A673 (cell line): ENCODE data around the gene PIGP. TPM values are rescaled to one million over a fixed set of nuclear protein-coding genes. Genes with fewer than 3 reads are reported as not detected.

ENCODE experiments used
- BruUV-seq: library from RNA; stranded (reverse); fragments of 400-500 nt; replicated peaks from 2 replicates; lab custom pipeline; 2021; lab: Mats Ljungman, UMichigan
- CTCF ChIA-PET: fragments of 300-600 bp; sonication (Branson Sonifier 250); formaldehyde crosslinking; loops from one replicate; lab custom pipeline; 2022; ENCODE audit warnings: antibody characterized with exemption; lab: Charles Lee
- POLR2A ChIA-PET: fragments of 300-600 bp; sonication (Branson Sonifier 250); formaldehyde crosslinking; loops from one replicate; lab custom pipeline; 2022; ENCODE audit warnings: antibody characterized with exemption; ENCODE audit not compliant: low non-redundant PET; lab: Charles Lee
- DNase-seq: peaks from one replicate; pipeline ENCODE4 v3.0.0-alpha.2; 2015; ENCODE audit warnings: low spot score
- H3K27ac ChIP-seq: fragments of 200-600 bp; sonication (generic); 2 replicates; pipeline ENCODE4 v1.5.1; 2016; ENCODE audit warnings: mixed run types, low read depth, mild to moderate bottlenecking, mixed read lengths, antibody characterized with exemption, low read length; ENCODE audit not compliant: poor library complexity, severe bottlenecking
- H3K27me3 ChIP-seq: fragments of 200-600 bp; sonication (generic); replicated peaks from 2 replicates; pipeline ENCODE4 v1.6.1; 2017; ENCODE audit warnings: mixed run types, low read depth, mild to moderate bottlenecking, mixed read lengths, antibody characterized with exemption, low read length; ENCODE audit not compliant: insufficient read depth, poor library complexity
- H3K36me3 ChIP-seq: fragments of 200-600 bp; sonication (generic); 2 replicates; pipeline ENCODE4 v1.6.1; 2016; ENCODE audit warnings: mixed run types, mild to moderate bottlenecking, mixed read lengths, antibody characterized with exemption, low read length; ENCODE audit not compliant: insufficient read depth, poor library complexity, severe bottlenecking
- H3K4me1 ChIP-seq: fragments of 200-600 bp; sonication (generic); 2 replicates; pipeline ENCODE4 v1.6.1; 2017; ENCODE audit warnings: mixed run types, mild to moderate bottlenecking, mixed read lengths, antibody characterized with exemption, low read length; ENCODE audit not compliant: insufficient read depth, poor library complexity, severe bottlenecking
- H3K4me3 ChIP-seq: fragments of 200-600 bp; sonication (generic); 2 replicates; pipeline ENCODE4 v1.5.1; 2016; ENCODE audit warnings: low read depth, mixed run types, mild to moderate bottlenecking, mixed read lengths, low read length; ENCODE audit not compliant: poor library complexity, severe bottlenecking
- H3K9me3 ChIP-seq: fragments of 200-600 bp; sonication (generic); 2 replicates; pipeline ENCODE4 v1.6.1; 2016; ENCODE audit warnings: mixed run types, low read depth, mild to moderate bottlenecking, mixed read lengths, antibody characterized with exemption, low read length; ENCODE audit not compliant: poor library complexity, severe bottlenecking
- CTCF ChIP-seq: fragments of 300-800, 200-600 bp; sonication (generic); conservative IDR thresholded peaks from 2 replicates; pipeline ENCODE4 v1.5.1; 2017; ENCODE audit warnings: low read depth, mild to moderate bottlenecking, antibody characterized with exemption, low read length, moderate library complexity, mixed read lengths
- EZH2 ChIP-seq: fragments of 200-600 bp; sonication (generic); IDR thresholded peaks from 2 replicates; pipeline ENCODE4 v1.6.1; 2017; ENCODE audit warnings: borderline replicate concordance, low read depth, mild to moderate bottlenecking, mixed read lengths, antibody characterized with exemption, low read length; ENCODE audit not compliant: poor library complexity, severe bottlenecking
- intact Hi-C: fragments of 100-400 bp; cut with micrococcal nuclease; formaldehyde crosslinking; loops from one replicate; pipeline ENCODE4 v1.10.0; 2022; ENCODE audit not compliant: unreplicated experiment
- total RNA-seq: library from RNA; stranded (reverse); gene quantifications from 2 replicates; pipeline ENCODE4 v1.2.3, GENCODE V29; 2021

Gene PIGP
- total RNA-seq, 1 experiment from 2014 or later, result 30.7 TPM

- Histone ChIP-seq H3K9me3 (peaks cover 9% of the 10 kb centered on the region), H3K27me3 (no peaks in the 10 kb centered on the region), H3K4me3 (no peak overlapping the region), H3K36me3 (no peaks in the 10 kb centered on the region), H3K27ac (no peak overlapping the region), H3K4me1 (peaks cover 12% of the 10 kb centered on the region)
- POLR2A ChIA-PET, result no interaction called here
- no peak for DNase-seq
- intact Hi-C loops, result no loop called here
- CTCF ChIA-PET, result no interaction called here
- no peak for TF ChIP-seq CTCF
- no peak for TF ChIP-seq EZH2
- no TSS peak for BruUV-seq
These were observed 3.4 kb upstream of the PIGP start for GRCh38 chr21:37076087-37076850.

DNA sequence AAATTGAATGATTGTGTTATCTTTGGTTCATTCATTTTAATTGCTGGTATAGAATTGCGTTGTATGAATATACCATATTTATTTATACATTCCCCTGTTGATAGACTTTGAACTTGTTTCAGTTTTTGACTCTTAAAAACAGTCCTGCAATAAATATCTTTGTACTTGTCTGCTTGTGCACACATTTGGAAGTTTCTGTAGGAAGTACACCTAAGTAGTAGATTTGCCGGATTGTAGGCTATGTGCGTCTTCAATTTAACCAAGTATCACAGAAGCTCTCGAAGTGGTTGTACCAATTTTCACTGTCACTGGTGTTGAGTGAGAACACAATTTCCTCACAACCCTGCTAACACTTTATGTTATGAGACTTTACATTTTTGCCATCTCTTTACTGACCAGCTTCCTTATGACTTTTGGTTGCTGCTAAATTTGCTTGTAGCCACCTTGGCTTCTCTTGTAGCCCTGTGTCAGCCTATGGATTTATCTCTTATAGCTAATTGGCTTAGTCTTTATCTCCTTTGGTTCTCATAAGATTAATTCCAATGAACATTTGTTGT is 2.4 kb upstream of the PIGP start:
- intact Hi-C loops, result no loop called here
- H3K27ac ChIP-seq, result no peak overlapping the region
- no peak overlapping the region for H3K4me3 ChIP-seq
- H3K36me3 ChIP-seq, result no peaks in the 10 kb centered on the region
- BruUV-seq, result TSS peak; percentile 36
- peaks cover 9% of the 10 kb centered on the region for H3K9me3 ChIP-seq
- ChIA-PET CTCF (interaction anchor here (0.9 kb wide), 1 partner anchor 65 kb away, joined by 3 read pairs; no protein-coding TSS in a partner anchor), POLR2A (no interaction called here)
- TF ChIP-seq CTCF (no peak), EZH2 (no peak)
- no peak for DNase-seq
- H3K4me1 ChIP-seq, result peaks cover 21% of the 10 kb centered on the region
- H3K27me3 ChIP-seq, result no peaks in the 10 kb centered on the region

DNA sequence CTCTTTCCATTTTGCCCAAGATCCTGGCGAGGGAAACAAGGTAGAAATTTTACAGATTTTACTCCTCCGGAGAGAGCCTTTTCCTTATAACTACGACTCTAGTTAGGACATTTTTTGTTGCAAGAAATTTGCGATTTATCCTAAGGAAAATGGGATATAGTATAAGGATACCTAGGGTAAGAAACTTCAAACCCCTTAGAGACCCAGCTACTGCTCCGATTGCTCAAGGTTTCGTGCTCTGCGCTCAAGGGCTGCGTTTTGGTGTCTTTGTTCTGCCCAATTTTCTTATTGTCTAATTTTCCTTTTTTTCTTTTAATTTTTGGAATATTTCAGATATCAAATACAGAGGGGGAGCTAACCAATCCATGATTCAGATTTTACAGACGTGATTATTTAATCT is 1.7 kb upstream of the PIGP start:
- TF ChIP-seq EZH2, result no peak
- TF ChIP-seq CTCF, result no peak
- Histone ChIP-seq H3K4me1 (peaks cover 21% of the 10 kb centered on the region), H3K9me3 (peaks cover 9% of the 10 kb centered on the region), H3K36me3 (no peaks in the 10 kb centered on the region), H3K27me3 (no peaks in the 10 kb centered on the region), H3K4me3 (peak overlapping the region; percentile 81), H3K27ac (peak overlapping the region; percentile 93)
- POLR2A ChIA-PET, result no interaction called here
- CTCF ChIA-PET, result interaction anchor here (0.9 kb wide), 1 partner anchor 65 kb away, joined by 3 read pairs; no protein-coding TSS in a partner anchor
- intact Hi-C loops, result no loop called here
- no TSS peak for BruUV-seq
- DNase-seq, result no peak
